MM.1S (cell line): Measurements from ENCODE around the gene HSD17B8.

Experiments
- CTCF ChIP-seq: fragments of 300-600 bp; sonication (generic); IDR thresholded peaks from 2 replicates; pipeline ENCODE4 v1.5.1; 2016; ENCODE audit warnings: antibody characterized with exemption, low read length, mixed read lengths
- EZH2 ChIP-seq: fragments of 300-600 bp; sonication (generic); optimal IDR thresholded peaks from 2 replicates; pipeline ENCODE3; 2017; ENCODE audit warnings: low read depth, mild to moderate bottlenecking, antibody characterized with exemption, low read length, mixed read lengths

- TF ChIP-seq CTCF, result no peak
- TF ChIP-seq EZH2, result no peak
Observed at GRCh38 chr6:33187809-33188208, 16.6 kb upstream of the HSD17B8 start.
